Measurements from ENCODE around the gene KLF13. TPM values are rescaled to one million over a fixed set of nuclear protein-coding genes. Genes with fewer than 3 reads are reported as not detected.

KLF13 gene
- total RNA-seq, 8 experiments from 2014 or later: 28.5 to 64.2 (median 42.6) TPM

- H3K4me1 ChIP-seq (replicated peaks in 1 of 2): peaks cover 21 to 23% of the 10 kb centered on the region in 2 donors
- 0 to 80% (median 67%) methylated on average over 1 to 9 of the region's 9 CpGs; no CpG with 5 or more reads in 2 of the 10 experiments for WGBS, 10 experiments
- ATAC-seq (replicated peaks in 6 of 8): no peak
- no peak overlapping the region for H3K27ac ChIP-seq
- no peak overlapping the region for H3K4me3 ChIP-seq
- in situ Hi-C loops (cut with MboI; ENCODE audit: low pct_unique_long_range_greater_than_20kb in 2 of 9, low sequenced_read_pairs in 9 of 9, unreplicated experiment in 9 of 9): loop anchor here in 1 of 9 experiments (10.0 kb wide), 1 partner anchor 127 kb away; no protein-coding TSS in a partner anchor
Observed at GRCh38 chr15:31332020-31332680, 5.5 kb downstream of the KLF13 start.

- in situ Hi-C loops (cut with MboI; ENCODE audit: low pct_unique_long_range_greater_than_20kb in 2 of 9, low sequenced_read_pairs in 9 of 9, unreplicated experiment in 9 of 9): loop anchor here in 1 of 9 experiments (10.0 kb wide), 1 partner anchor 128 kb away; no protein-coding TSS in a partner anchor
- 80 to 100% (median 100%) methylated on average over 1 of the region's 1 CpG; no CpG with 5 or more reads in 6 of the 10 experiments for WGBS, 10 experiments
- no peak for ATAC-seq (replicated peaks in 6 of 8)
- no peak overlapping the region for H3K27ac ChIP-seq
- H3K4me1 ChIP-seq (replicated peaks in 1 of 2): peaks cover 21 to 23% of the 10 kb centered on the region in 2 donors
- H3K4me3 ChIP-seq: no peak overlapping the region
Observed at GRCh38 chr15:31332681-31333071, 6.0 kb downstream of the KLF13 start.

GRCh38 chr15:31333119-31333518 is 6.5 kb downstream of the KLF13 start:
- Histone ChIP-seq H3K27ac (no peak overlapping the region), H3K4me3 (no peak overlapping the region), H3K4me1 (replicated peaks in 1 of 2) (peaks cover 23% of the 10 kb centered on the region in 2 donors)
- ATAC-seq (replicated peaks in 6 of 8): no peak
- WGBS, 10 experiments: 77 to 100% (median 93%) methylated on average over 1 to 3 of the region's 4 CpGs; no CpG with 5 or more reads in 5 of the 10 experiments
- in situ Hi-C loops (cut with MboI; ENCODE audit: low pct_unique_long_range_greater_than_20kb in 2 of 9, low sequenced_read_pairs in 9 of 9, unreplicated experiment in 9 of 9): loop anchor here in 1 of 9 experiments (10.0 kb wide), 1 partner anchor 128 kb away; no protein-coding TSS in a partner anchor

DNA sequence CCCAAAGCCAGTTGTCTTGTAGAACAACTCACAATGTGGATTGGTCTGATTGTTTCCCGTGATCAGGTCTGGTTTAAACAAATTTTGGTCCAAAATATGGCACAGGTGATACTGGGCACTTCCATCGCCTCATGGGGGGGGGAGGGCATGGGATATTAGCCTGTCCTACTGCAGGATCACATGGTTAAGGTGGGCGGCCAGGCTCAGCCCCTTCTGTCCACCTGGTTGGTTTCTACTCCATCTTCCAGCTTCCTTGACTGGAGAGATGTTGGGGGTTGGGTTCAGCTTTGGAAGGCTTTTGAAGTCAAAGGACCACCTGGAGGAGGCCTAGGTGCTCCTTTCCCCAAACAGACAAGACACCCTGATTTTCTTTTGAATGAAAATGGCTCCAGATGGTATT is 7.2 kb downstream of the KLF13 start:
- Histone ChIP-seq H3K4me3 (no peak overlapping the region), H3K27ac (no peak overlapping the region), H3K4me1 (replicated peaks in 1 of 2) (peaks cover 24 to 30% of the 10 kb centered on the region in 2 donors)
- in situ Hi-C loops (cut with MboI; ENCODE audit: low pct_unique_long_range_greater_than_20kb in 2 of 9, low sequenced_read_pairs in 9 of 9, unreplicated experiment in 9 of 9): loop anchor here in 1 of 9 experiments (10.0 kb wide), 1 partner anchor 129 kb away; no protein-coding TSS in a partner anchor
- ATAC-seq (replicated peaks in 6 of 8): no peak
- 80 to 100% (median 91%) methylated on average over 1 to 3 of the region's 3 CpGs; no CpG with 5 or more reads in 2 of the 10 experiments for WGBS, 10 experiments

- peaks cover 18 to 33% of the 10 kb centered on the region in 2 donors for H3K4me1 ChIP-seq (replicated peaks in 1 of 2)
- ATAC-seq (replicated peaks in 6 of 8): no peak
- H3K27ac ChIP-seq: no peak overlapping the region
- WGBS, 10 experiments: 40 to 100% (median 100%) methylated on average over 1 of the region's 9 CpGs; no CpG with 5 or more reads in 5 of the 10 experiments
- no peak overlapping the region for H3K4me3 ChIP-seq
- in situ Hi-C loops (cut with MboI; ENCODE audit: low pct_unique_long_range_greater_than_20kb in 2 of 9, low sequenced_read_pairs in 9 of 9, unreplicated experiment in 9 of 9): loop anchor here in 1 of 9 experiments (10.0 kb wide), 1 partner anchor 131 kb away; no protein-coding TSS in a partner anchor
Observed at GRCh38 chr15:31335989-31336592, 9.5 kb downstream of the KLF13 start.

- no peak for ATAC-seq (replicated peaks in 6 of 8)
- peaks cover 18 to 33% of the 10 kb centered on the region in 2 donors for H3K4me1 ChIP-seq (replicated peaks in 1 of 2)
- 79 to 100% (median 90%) methylated on average over 1 to 8 of the region's 13 CpGs; no CpG with 5 or more reads in 2 of the 10 experiments for WGBS, 10 experiments
- no peak overlapping the region for H3K27ac ChIP-seq
- in situ Hi-C loops (cut with MboI; ENCODE audit: low pct_unique_long_range_greater_than_20kb in 2 of 9, low sequenced_read_pairs in 9 of 9, unreplicated experiment in 9 of 9): loop anchor here in 1 of 9 experiments (10.0 kb wide), 1 partner anchor 132 kb away; no protein-coding TSS in a partner anchor
- H3K4me3 ChIP-seq: no peak overlapping the region
Observed at GRCh38 chr15:31336593-31337295, 10.1 kb downstream of the KLF13 start.

DNA sequence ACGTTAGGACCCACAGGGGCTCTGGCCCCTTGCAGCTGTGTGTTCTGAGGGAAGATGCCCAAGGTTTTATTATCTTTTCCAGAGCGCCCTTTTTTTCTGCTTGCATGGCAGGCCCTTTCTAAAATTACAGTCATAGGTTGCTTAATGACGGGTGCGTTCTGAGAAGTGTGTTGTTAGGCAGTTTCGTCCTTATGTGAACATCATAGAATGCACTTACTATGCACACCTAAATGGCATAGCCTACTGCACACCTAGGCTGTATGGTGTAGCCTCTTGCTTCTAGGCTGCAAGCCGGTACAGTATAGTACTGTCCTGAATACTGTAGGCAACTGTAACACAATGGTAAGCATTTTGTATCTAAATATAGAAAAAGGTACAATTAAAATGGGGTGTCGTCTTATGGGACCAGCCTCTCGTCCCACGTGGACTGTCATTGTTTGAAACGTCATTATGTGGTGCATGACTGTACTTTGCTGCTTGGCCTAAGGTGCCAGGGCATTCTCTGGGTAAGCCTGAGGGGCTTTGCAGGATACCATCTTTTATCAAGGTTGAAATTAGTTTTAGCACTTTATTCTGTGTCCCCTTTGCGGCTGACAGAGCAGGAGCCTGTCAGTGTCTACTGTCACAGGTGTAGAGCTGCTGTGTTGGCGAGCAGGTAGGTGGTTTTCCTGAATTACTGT is 10.9 kb downstream of the KLF13 start:
- H3K27ac ChIP-seq: no peak overlapping the region
- in situ Hi-C loops (cut with MboI; ENCODE audit: low pct_unique_long_range_greater_than_20kb in 2 of 9, low sequenced_read_pairs in 9 of 9, unreplicated experiment in 9 of 9): loop anchor here in 1 of 9 experiments (10.0 kb wide), 1 partner anchor 133 kb away; no protein-coding TSS in a partner anchor
- H3K4me3 ChIP-seq: no peak overlapping the region
- H3K4me1 ChIP-seq (replicated peaks in 1 of 2): peaks cover 12 to 27% of the 10 kb centered on the region in 2 donors
- WGBS, 10 experiments: 68 to 100% (median 95%) methylated on average over 2 to 9 of the region's 12 CpGs; no CpG with 5 or more reads in 1 of the 10 experiments
- no peak for ATAC-seq (replicated peaks in 6 of 8)

- no peak overlapping the region for H3K4me3 ChIP-seq
Observed at GRCh38 chr15:31338318-31338878, 11.8 kb downstream of the KLF13 start.

DNA sequence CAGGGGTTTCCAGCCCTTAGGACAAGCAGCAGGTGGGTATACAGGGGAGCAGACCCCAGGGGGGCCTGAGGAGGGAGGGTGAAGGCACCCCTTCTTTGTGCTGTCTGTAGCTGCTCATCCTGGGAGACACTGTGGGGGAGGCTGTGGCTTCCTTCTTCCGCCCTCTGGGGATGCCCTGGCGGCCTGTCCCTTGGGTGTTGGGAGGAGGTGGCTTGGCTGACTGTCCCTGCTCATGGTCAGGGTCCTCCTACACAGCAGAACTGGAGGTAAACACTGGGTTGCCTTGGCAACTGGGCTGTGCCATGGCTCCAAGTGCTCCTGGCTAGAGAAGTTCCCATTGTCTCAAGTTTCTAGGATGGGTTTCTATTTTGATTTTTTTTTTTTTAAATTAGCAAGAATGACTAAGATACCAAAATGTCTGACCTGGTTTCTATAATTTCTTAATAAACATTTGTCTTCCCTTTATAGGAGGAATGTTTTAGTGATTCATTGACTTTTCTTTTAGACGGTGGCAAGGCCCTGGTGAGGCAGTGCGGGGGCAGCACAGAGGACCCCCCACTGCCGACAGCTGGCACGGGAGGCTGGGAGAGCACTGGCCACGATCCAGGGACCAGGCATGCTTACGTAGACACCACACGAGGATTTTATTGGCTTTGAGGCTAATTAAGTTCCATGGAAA is 12.4 kb downstream of the KLF13 start:
- Histone ChIP-seq H3K4me1 (replicated peaks in 1 of 2) (peaks cover 7 to 21% of the 10 kb centered on the region in 2 donors), H3K4me3 (no peak overlapping the region), H3K27ac (no peak overlapping the region)
- peak; percentile 60 to 90 (median 80) for ATAC-seq (replicated peaks in 6 of 8)
- in situ Hi-C loops (cut with MboI; ENCODE audit: low pct_unique_long_range_greater_than_20kb in 2 of 9, low sequenced_read_pairs in 9 of 9, unreplicated experiment in 9 of 9): loop anchor here in 1 of 9 experiments (10.0 kb wide), 1 partner anchor 134 kb away; no protein-coding TSS in a partner anchor
- WGBS, 10 experiments: 8 to 100% (median 70%) methylated on average over 1 to 3 of the region's 9 CpGs; no CpG with 5 or more reads in 5 of the 10 experiments

More at GRCh38 chr15:31338318-31338878, 11.8 kb downstream of the KLF13 start:
- Histone ChIP-seq H3K27ac (no peak overlapping the region), H3K4me1 (replicated peaks in 1 of 2) (peaks cover 7 to 21% of the 10 kb centered on the region in 2 donors)
- WGBS, 10 experiments: 14 to 100% (median 80%) methylated on average over 1 to 4 of the region's 9 CpGs; no CpG with 5 or more reads in 3 of the 10 experiments
- in situ Hi-C loops (cut with MboI; ENCODE audit: low pct_unique_long_range_greater_than_20kb in 2 of 9, low sequenced_read_pairs in 9 of 9, unreplicated experiment in 9 of 9): loop anchor here in 1 of 9 experiments (10.0 kb wide), 1 partner anchor 134 kb away; no protein-coding TSS in a partner anchor
- peak; percentile 6 to 58 (median 18) for ATAC-seq (replicated peaks in 6 of 8)

GRCh38 chr15:31339558-31339895 is 12.9 kb downstream of the KLF13 start:
- WGBS, 10 experiments: 72 to 100% (median 80%) methylated on average over 1 to 5 of the region's 10 CpGs; no CpG with 5 or more reads in 5 of the 10 experiments
- H3K4me3 ChIP-seq: no peak overlapping the region
- in situ Hi-C loops (cut with MboI; ENCODE audit: low pct_unique_long_range_greater_than_20kb in 2 of 9, low sequenced_read_pairs in 9 of 9, unreplicated experiment in 9 of 9): loop anchor here in 1 of 9 experiments (10.0 kb wide), 1 partner anchor 135 kb away; no protein-coding TSS in a partner anchor
- peaks cover 7 to 21% of the 10 kb centered on the region in 2 donors for H3K4me1 ChIP-seq (replicated peaks in 1 of 2)
- ATAC-seq (replicated peaks in 6 of 8): peak in 1 of 8 experiments; percentile 22
- no peak overlapping the region for H3K27ac ChIP-seq

GRCh38 chr15:31340047-31340446 is 13.4 kb downstream of the KLF13 start:
- WGBS, 10 experiments: 90 to 100% (median 100%) methylated on average over 1 to 2 of the region's 5 CpGs; no CpG with 5 or more reads in 5 of the 10 experiments
- peaks cover 7 to 21% of the 10 kb centered on the region in 2 donors for H3K4me1 ChIP-seq (replicated peaks in 1 of 2)

More at GRCh38 chr15:31340047-31340446, 13.4 kb downstream of the KLF13 start:
- Histone ChIP-seq H3K27ac (no peak overlapping the region), H3K4me3 (no peak overlapping the region)
- no peak for ATAC-seq (replicated peaks in 6 of 8)
- in situ Hi-C loops (cut with MboI; ENCODE audit: low pct_unique_long_range_greater_than_20kb in 2 of 9, low sequenced_read_pairs in 9 of 9, unreplicated experiment in 9 of 9): no loop called here
